DMS53 (cell line): ENCODE results near the gene MUC2.

Source experiments
- DNase-seq: peaks from one replicate; lab custom pipeline; 2025; lab: John Stamatoyannopoulos, UW

MUC2 gene

GRCh38 chr11:1087961-1088926, 13.6 kb downstream of the MUC2 start:
- DNase-seq = no peak

GRCh38 chr11:1088927-1089737, 14.5 kb downstream of the MUC2 start:
- DNase-seq = no peak

DNA sequence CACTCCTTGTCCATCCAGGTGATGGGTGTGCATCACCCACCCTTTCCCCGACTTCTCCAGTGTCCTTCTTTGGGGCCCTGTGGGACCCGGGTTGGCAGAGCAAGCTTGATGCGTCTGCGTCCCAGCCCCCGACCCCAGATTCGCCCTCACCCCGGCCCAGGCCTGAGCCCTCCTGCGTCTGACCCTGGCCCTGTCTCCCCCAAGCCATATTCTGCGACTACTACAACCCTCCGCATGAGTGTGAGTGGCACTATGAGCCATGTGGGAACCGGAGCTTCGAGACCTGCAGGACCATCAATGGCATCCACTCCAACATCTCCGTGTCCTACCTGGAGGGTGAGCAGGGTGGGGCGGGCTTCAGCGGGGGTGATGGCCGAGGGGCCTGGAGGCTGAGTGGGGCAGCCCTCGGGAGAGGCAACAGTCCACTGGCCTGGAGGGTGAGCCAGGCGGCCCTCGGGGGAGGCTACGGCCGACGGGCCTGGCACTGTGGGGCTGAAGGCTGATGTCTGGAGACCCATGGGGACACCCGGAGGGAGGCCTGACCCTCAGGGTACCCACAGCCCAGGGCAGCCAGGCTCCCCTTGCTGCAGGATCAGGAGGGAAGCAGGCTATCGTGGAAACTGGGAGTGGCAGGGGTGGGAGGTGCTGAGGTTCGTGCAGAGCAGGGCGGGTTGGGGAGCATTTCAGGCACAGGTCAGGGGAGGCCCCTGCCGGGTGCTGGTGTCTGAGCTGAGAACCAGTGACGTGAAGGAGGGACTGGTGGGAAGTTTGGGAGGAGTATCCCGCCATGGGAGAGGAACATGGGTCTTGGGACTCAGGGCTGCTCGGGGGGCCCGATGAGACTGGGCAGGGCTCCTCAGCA, 15.3 kb downstream of the MUC2 start:
- DNase-seq = no peak

DNA sequence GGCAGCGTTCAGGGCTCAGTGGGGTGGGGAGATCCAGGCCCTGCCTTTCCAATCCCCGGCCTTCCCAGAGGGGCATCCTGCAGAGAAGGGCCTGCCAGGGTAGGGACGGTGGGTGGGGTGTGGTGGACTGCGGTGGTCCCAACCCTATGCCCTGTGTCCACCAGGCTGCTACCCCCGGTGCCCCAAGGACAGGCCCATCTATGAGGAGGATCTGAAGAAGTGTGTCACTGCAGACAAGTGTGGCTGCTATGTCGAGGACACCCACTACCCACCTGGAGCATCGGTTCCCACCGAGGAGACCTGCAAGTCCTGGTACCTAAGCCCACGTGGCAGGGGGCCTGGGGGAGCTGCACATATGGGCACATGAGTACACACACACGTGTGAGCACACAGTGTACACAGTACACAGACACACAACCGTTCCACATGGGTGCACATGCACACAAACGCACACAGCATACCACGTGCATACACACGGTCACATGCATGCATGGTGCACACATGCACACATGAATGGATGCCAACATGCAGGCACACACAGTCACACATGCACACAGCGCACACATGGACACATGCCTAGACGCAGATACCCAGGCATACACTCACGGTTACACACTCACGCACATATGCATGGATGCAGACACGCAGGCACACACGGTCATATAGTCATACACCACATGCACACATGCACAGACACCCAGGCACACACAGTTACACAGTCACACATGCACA, 16.1 kb downstream of the MUC2 start:
- no peak for DNase-seq

DNA sequence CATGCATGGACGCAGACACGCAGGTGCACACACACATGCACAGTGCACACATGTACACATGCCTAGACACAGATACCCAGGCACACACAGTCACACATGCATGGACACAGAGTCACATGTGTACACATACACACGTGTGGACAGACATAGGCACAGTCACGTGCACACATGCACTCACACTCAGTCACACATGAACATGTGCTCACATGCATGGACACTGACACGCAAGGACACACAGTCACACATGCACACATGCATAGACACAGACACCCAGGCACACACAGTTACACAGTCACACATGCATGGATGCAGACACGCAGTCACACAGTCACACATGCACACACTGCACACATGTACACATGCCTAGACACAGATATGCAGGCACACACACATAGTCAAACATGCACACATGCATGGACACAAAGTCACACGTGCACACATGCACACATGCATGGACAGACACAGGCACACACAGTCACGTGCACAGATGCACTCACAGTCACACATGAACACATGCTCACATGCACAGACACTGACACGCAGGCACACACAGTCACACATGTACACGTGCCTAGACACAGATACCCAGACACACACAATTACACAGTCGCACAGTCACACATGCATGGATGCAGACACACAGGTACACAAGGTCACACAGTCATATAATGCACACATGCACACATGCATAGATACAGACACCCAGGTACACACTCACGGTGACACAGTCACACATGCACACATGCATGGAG, 16.8 kb downstream of the MUC2 start:
- DNase-seq = no peak

- DNase-seq = no peak
Measured at GRCh38 chr11:1092145-1092670, 17.5 kb downstream of the MUC2 start.

- no peak for DNase-seq
Measured at GRCh38 chr11:1092919-1093318, 18.2 kb downstream of the MUC2 start.

GRCh38 chr11:1099519-1100355, 25.1 kb downstream of the MUC2 start:
- no peak for DNase-seq

DNA sequence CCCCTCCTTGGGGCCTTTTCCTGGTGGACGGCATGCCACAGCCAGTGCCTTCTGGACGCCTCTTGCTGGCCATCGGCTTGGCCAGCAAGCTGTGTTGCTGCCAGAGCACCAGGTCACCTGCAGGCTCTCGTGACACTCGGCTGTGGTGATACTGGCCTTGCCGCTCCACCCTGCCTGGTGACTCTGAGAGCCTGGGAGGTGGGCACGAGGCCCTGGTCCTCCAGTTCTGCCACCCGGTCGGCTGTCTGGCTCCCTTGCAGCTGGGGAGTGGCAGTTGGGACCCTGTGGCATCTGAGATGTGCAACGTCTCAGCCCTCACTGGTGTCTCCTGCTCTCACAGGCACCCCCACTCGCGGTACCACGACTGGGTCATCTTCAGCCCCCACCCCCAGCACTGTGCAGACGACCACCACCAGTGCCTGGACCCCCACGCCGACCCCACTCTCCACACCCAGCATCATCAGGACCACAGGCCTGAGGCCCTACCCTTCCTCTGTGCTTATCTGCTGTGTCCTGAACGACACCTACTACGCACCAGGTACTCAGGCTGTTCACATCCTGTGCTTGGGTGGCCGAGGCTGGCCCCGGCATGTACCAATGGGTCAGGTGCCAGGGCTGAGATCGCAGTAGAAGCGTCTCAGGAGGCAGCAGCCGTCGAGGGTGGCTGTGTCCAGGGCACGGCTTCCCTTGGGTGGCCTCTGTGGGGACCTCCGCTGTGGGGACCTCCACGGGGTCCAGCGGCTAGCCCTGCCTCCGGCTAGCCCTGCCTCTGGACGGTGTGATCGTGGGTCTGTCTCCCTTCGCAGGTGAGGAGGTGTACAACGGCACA, 26.0 kb downstream of the MUC2 start:
- no peak for DNase-seq

- no peak for DNase-seq
Measured at GRCh38 chr11:1101318-1102089, 26.8 kb downstream of the MUC2 start.

- no peak for DNase-seq
Measured at GRCh38 chr11:1102221-1102971, 27.7 kb downstream of the MUC2 start.

GRCh38 chr11:1102996-1103395, 28.3 kb downstream of the MUC2 start:
- no peak for DNase-seq

- no peak for DNase-seq
Measured at GRCh38 chr11:1103401-1104360, 29.0 kb downstream of the MUC2 start.

GRCh38 chr11:1104411-1105182, 29.9 kb downstream of the MUC2 start:
- DNase-seq = no peak

- no peak for DNase-seq
Measured at GRCh38 chr11:1105183-1105565, 30.5 kb downstream of the MUC2 start.
